ENCODE data around the gene CAMSAP1.

GRCh38 chr9:135812961-135813360, 94.4 kb downstream of the CAMSAP1 start:
- no peak for TF ChIP-seq CTCF (IDR thresholded peaks at IDR 0.05)
- TF ChIP-seq POLR2A (IDR thresholded peaks at IDR 0.05): no peak
- TF ChIP-seq EP300 (IDR thresholded peaks at IDR 0.05): no peak
